ENCODE data around the gene ULBP3. TPM values are rescaled to one million over a fixed set of nuclear protein-coding genes. Genes with fewer than 3 reads are reported as not detected.

Gene ULBP3
- total and polyA plus RNA-seq, 2 of the 13 experiments (the other 11 are each of a cell fraction or from before 2014, with no cell fraction given), result 0.42 to 0.48 TPM

- Histone ChIP-seq H3K9ac (ENCODE audit: insufficient read depth, low read depth, low read length) (no peak overlapping the region), H2AFZ (ENCODE audit: low read length) (no peak overlapping the region), H3K79me2 (ENCODE audit: insufficient read depth, low read length) (no peaks in the 10 kb centered on the region), H3K9me3 (ENCODE audit: low read length) (no peaks in the 10 kb centered on the region), H3K4me3 (replicated peaks in 1 of 3; ENCODE audit: insufficient read depth in 1 of 3, low read depth in 2 of 3, low read length in 3 of 3) (no peak overlapping the region), H3K27ac (ENCODE audit: extremely low read length, insufficient read depth, low read length) (no peak overlapping the region), H3K4me1 (ENCODE audit: insufficient read depth, low read length) (peaks cover 8% of the 10 kb centered on the region; the same call in 1 of the 2 replicates), H3K4me2 (ENCODE audit: low read depth, low read length) (no peak overlapping the region), H3K36me3 (replicated peaks in 1 of 2; ENCODE audit: control insufficient read depth in 1 of 2, insufficient read depth in 2 of 2, low read length in 2 of 2) (no peaks in the 10 kb centered on the region), H3K27me3 (ENCODE audit: control insufficient read depth in 1 of 2, insufficient read depth in 2 of 2, low read length in 2 of 2) (peaks cover 0 to 15% of the 10 kb centered on the region in 2 experiments; a peak in 4 of 5 replicates), H4K20me1 (ENCODE audit: insufficient read depth, low read length) (no peaks in the 10 kb centered on the region)
- 41% methylated on average over 6 of the region's 8 CpGs for WGBS (ENCODE audit: low lambda C conversion rate)
- ChIA-PET CTCF (ENCODE audit: low intra/inter-chr PET ratio, low total read pairs) (no interaction called here), POLR2A (no interaction called here)
- intact Hi-C loops (cut with micrococcal nuclease; ENCODE audit: unreplicated experiment), result no loop called here
- DNase-seq (ENCODE audit: low spot score) (no peak), ATAC-seq (no peak), FAIRE-seq (no peak)
- in situ Hi-C loops (cut with HindIII; ENCODE audit: extremely low pct_ligation_motif_present, low pct_unique_long_range_greater_than_20kb), result no loop called here
- no peak for TF ChIP-seq ZFP36 (IDR thresholded peaks at IDR 0.05; ENCODE audit: borderline replicate concordance, low read depth, low read length, partially characterized antibody)
- no peak for TF ChIP-seq U2AF2 (IDR thresholded peaks at IDR 0.05; ENCODE audit: low read depth, low read length)
- TF ChIP-seq RXRB (CRISPR knock-in tag; IDR thresholded peaks at IDR 0.05; ENCODE audit: borderline replicate concordance), result no peak
- TF ChIP-seq ATF6 (CRISPR knock-in tag; conservative IDR thresholded peaks at IDR 0.05), result no peak
- no peak for TF ChIP-seq TARDBP (CRISPR knock-in tag; IDR thresholded peaks at IDR 0.05)
- no peak for TF ChIP-seq ZNF678 (CRISPR knock-in tag; IDR thresholded peaks at IDR 0.05)
- TF ChIP-seq HOMEZ (CRISPR knock-in tag; IDR thresholded peaks at IDR 0.05; ENCODE audit: low read depth), result no peak
- TF ChIP-seq KLF6 (CRISPR knock-in tag; IDR thresholded peaks at IDR 0.05), result no peak
- TF ChIP-seq TOPORS (CRISPR knock-in tag; IDR thresholded peaks at IDR 0.05), result no peak
- TF ChIP-seq DR1 (CRISPR knock-in tag; IDR thresholded peaks at IDR 0.05), result no peak
- TF ChIP-seq ZNF407 (CRISPR knock-in tag; IDR thresholded peaks at IDR 0.05; ENCODE audit: not compliant biosample characterization), result no peak
- TF ChIP-seq ZNF329 (CRISPR knock-in tag; IDR thresholded peaks at IDR 0.05; ENCODE audit: low read depth), result no peak
- TF ChIP-seq AKAP8 (CRISPR knock-in tag; IDR thresholded peaks at IDR 0.05), result no peak
- no peak for TF ChIP-seq ETV5 (CRISPR knock-in tag; IDR thresholded peaks at IDR 0.05; ENCODE audit: borderline replicate concordance)
- BruUV-seq (replicated peaks), result no TSS peak
These were observed 47.4 kb upstream of the ULBP3 start for GRCh38 chr6:150116200-150116800.
